Cardiac fibroblast (primary cell): Measurements from ENCODE around the gene STON2.
"Not testable (repeated sequence)": the region's sequence is repeated elsewhere in the genome, so short reads cannot be mapped to it uniquely, and the experiment has no call there.

Experiments used
- DNase-seq, 2 donors: peaks; one replicate each; pipeline versions ENCODE4 v3.0.0 to v3.0.0-alpha.2; 2010; ENCODE audit warnings: low read depth in 2 of 2
- H3K4me3 ChIP-seq, 2 donors: replicated peaks in 1 of 2; 1 replicate in 1 of 2; 2 replicates in 1 of 2; pipeline ENCODE4 v1.5.1; 2011; ENCODE audit warnings: low read depth in 2 of 2, low read length in 2 of 2, mild to moderate bottlenecking in 2 of 2, moderate library complexity in 1 of 2
- TF ChIP-seq, protein P1 (sequence below): IDR thresholded peaks from one replicate; pipeline ENCODE4 v1.5.1; 2011; ENCODE audit warnings: low read depth, mild to moderate bottlenecking, low read length, inconsistent platforms

The STON2 gene

DNA sequence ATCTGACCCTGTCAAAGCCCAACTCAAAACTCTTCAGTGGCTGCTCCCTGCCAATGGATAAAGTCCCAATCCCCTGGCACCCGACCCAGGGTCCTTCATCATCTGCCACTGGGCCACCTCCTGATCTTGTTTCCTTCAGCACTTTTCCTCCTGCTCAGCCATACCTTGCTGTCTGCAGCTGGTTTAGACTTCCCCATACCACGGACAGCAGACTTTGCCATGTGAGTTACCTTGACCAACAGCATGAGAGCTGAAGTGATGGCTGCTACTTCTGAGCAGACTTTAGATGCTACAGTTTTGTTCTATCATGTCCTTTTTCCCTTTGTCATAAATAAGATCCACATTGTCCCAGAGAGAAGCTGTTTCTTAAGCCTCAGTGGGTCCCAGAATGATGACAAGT is 33.3 kb upstream of the STON2 start:
- no peak for DNase-seq
- TF ChIP-seq, protein P1, sequence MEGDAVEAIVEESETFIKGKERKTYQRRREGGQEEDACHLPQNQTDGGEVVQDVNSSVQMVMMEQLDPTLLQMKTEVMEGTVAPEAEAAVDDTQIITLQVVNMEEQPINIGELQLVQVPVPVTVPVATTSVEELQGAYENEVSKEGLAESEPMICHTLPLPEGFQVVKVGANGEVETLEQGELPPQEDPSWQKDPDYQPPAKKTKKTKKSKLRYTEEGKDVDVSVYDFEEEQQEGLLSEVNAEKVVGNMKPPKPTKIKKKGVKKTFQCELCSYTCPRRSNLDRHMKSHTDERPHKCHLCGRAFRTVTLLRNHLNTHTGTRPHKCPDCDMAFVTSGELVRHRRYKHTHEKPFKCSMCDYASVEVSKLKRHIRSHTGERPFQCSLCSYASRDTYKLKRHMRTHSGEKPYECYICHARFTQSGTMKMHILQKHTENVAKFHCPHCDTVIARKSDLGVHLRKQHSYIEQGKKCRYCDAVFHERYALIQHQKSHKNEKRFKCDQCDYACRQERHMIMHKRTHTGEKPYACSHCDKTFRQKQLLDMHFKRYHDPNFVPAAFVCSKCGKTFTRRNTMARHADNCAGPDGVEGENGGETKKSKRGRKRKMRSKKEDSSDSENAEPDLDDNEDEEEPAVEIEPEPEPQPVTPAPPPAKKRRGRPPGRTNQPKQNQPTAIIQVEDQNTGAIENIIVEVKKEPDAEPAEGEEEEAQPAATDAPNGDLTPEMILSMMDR = no peak
- no peak overlapping the region for H3K4me3 ChIP-seq

DNA sequence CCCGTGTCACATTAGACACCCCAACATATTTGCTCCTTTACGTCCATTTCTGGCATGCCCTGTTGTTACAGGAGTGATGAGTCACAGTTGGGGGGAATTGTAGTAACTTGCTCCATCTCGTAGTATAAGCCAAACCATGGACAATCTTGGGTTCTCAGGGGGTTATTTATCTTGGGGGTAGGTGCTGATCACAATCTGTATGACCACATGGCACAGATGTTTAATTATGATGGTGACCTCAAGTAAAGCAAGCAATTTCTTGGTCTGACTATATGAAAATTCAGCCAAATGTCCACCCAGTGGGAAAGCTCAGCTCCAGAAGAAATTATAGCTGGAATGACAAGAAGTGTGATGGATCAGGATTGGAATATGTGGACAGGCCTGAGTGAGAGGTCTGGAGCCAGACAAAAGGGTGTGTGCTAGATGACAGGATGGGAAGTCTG is 32.1 kb upstream of the STON2 start:
- TF ChIP-seq, protein P1 = no peak
- no peak overlapping the region for H3K4me3 ChIP-seq
- no peak for DNase-seq

DNA sequence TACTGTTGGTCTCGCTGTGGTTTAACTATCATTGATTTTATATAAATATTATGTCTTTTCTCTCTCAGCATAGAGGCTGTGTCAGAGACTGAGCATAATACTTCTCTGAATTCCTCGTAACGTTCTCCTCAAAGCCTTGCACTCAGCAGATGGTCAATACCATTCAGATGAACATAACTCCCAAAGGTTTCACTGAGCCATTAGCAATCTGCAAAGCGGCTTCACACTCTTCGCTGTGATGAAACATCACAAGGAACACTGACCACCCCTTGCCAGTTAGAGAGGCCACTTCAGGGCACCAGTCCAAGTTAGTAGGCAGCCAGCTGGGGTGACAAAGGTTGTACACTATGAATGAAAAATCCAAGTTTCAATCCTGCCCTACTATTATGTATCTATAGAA is 30.1 kb upstream of the STON2 start:
- TF ChIP-seq, protein P1 = no peak
- no peak overlapping the region for H3K4me3 ChIP-seq
- no peak for DNase-seq

DNA sequence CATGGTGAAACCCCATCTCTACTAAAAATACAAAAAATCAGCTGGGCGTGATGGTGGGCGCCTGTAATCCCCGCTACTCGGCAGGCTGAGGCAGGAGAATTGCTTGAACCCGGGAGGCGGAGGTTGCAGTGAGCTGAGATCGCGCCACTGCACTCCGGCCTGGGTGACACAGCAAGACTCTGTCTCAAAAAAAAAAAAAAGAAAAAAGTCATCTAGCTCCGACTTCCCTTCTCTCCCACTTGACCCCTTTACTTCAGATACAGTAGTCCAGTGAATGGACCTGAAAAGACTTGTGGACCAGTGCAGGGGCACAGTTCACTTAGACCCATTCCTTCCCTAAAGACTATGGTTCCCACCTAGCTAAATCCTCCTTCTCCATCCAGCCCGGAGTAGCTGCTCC is 29.6 kb upstream of the STON2 start:
- H3K4me3 ChIP-seq = not testable (repeated sequence)

DNA sequence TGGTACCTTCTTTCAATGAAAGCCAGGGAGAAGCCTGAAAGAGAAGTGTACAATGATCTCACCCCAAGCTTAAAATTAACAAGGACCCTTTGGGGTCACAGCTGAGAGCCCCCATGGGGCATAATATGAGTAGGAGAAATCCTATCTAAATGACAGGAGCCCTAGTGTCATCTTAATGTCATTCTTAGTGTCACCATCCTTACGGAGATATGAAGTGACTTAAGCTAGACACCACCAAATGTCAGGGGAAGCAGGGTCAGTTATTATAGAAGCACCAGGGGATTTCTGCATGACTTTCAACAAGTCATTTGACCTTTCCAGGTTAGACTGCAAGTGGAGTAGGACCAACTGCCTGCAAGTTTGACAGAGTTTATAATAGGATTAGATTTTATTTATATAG is 28.9 kb upstream of the STON2 start:
- TF ChIP-seq, protein P1 = no peak
- H3K4me3 ChIP-seq = no peak overlapping the region
- no peak for DNase-seq

More for the DNA sequence above, 29.6 kb upstream of the STON2 start:
- not testable (repeated sequence) for DNase-seq

DNA sequence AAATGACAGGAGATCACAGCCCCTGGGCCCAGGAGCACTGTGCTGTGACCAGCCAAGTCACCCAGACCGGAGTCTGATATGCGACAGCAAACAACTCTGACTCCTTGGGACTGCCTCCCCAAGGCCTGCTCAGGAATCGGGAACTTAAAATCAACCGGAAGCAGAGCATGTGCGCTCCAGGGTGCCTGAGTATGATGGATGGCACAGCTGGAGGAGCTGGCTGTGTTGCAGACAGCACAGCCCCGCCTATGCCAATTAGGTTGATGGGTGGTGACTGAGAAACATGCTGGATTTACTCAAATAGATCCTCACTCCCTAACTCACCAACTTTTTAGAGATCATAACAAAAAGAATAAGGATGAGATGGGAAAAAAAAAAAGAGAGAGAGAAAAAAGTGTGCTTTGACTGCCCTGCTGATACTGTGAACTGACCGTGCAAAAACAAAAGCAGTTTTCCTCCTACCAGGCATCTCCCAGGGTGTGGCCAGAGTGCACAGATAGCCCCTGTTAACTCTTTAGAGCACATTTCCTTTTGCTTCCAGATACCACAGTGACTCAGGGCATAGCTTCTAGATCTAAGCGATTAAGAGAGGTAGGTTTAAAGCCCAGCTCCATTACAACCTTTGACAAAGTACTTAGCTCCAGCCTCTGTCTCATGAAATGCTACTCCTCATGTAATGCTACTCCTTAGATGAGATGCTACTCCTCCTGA is 27.4 kb upstream of the STON2 start:
- TF ChIP-seq, protein P1 = no peak
- no peak overlapping the region for H3K4me3 ChIP-seq
- DNase-seq = no peak

DNA sequence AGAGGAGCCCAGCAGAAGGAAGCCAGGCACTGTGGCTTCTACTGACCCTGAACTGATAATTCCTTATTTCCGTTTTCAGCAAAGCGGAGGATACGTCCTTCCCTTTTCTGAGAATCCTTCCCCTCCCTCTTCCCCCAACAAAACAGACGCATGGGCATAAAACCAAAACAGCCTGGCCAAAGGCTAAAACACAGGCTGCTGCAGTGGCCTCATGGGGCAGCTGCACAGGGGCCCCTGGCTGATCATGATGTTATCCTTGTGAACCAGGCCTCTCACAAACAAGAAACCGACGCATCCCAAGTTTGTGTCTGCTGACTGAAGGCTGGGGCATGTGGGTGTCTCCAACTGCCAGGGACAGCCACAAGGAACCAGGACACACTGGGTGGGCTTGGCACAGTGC is 23.4 kb upstream of the STON2 start:
- H3K4me3 ChIP-seq = no peak overlapping the region
- TF ChIP-seq, protein P1 = no peak
- DNase-seq = no peak
